Measurements from ENCODE around the gene NUBP1.
"Not testable (repeated sequence)": the region's sequence is repeated elsewhere in the genome, so short reads cannot be mapped to it uniquely, and the experiment has no call there.

The NUBP1 gene

GRCh38 chr16:10743610-10744369, at the start of gene NUBP1:
Gene NUBP1, plus strand, starts transcription at chr16:10743842. Its CDS starts 22 bp downstream, at chr16:10743864.
- DNase-seq = peak; percentile 86 to 100 (median 99)

GRCh38 chr16:10693889-10694288, 49.8 kb upstream of the NUBP1 start:
- no peak for DNase-seq

- no peak for DNase-seq
These were observed 49.3 kb upstream of the NUBP1 start for GRCh38 chr16:10694306-10694705.

- no peak for DNase-seq
These were observed 48.8 kb upstream of the NUBP1 start, which contains the start of gene TEKT5 for GRCh38 chr16:10694830-10695229. Gene TEKT5, minus strand, starts transcription at chr16:10694930. Its CDS starts 57 bp downstream, at chr16:10694873.

GRCh38 chr16:10699756-10700155, 43.9 kb upstream of the NUBP1 start:
- no peak for DNase-seq

GRCh38 chr16:10708969-10709368, 34.7 kb upstream of the NUBP1 start:
- no peak for DNase-seq

GRCh38 chr16:10728003-10728887, 15.4 kb upstream of the NUBP1 start:
- no peak for DNase-seq

GRCh38 chr16:10729104-10730048, 14.3 kb upstream of the NUBP1 start:
- peak in 2 of 56 donors; percentile 7 to 14 for DNase-seq

- no peak for DNase-seq
These were observed 11.9 kb upstream of the NUBP1 start for GRCh38 chr16:10731790-10732189.

GRCh38 chr16:10737068-10737625, 6.5 kb upstream of the NUBP1 start:
- peak in 30 of 56 donors; percentile 12 to 80 (median 31) for DNase-seq

- DNase-seq = peak in 39 of 56 donors; percentile 16 to 83 (median 49)
These were observed 5.2 kb upstream of the NUBP1 start for GRCh38 chr16:10738231-10739077.

GRCh38 chr16:10740000-10740844, 3.4 kb upstream of the NUBP1 start:
- no peak for DNase-seq

GRCh38 chr16:10740845-10741208, 2.8 kb upstream of the NUBP1 start:
- no peak for DNase-seq

- DNase-seq = not testable (repeated sequence)
These were observed 2.4 kb upstream of the NUBP1 start for GRCh38 chr16:10741249-10741648.

GRCh38 chr16:10741844-10742243, 1.8 kb upstream of the NUBP1 start:
- no peak for DNase-seq

GRCh38 chr16:10743227-10743609, 424 bp upstream of the NUBP1 start:
- no peak for DNase-seq

- peak in 1 of 56 donors; percentile 42 for DNase-seq
These were observed 858 bp downstream of the NUBP1 start for GRCh38 chr16:10744370-10745030.

- DNase-seq = no peak
These were observed 2.2 kb downstream of the NUBP1 start for GRCh38 chr16:10745841-10746240.

Measured in amygdala (tissue), 56 donors.